Mesothelial cell of epicardium (in vitro differentiated cells): ENCODE data around the gene RTN4. TPM values are rescaled to one million over a fixed set of nuclear protein-coding genes. Genes with fewer than 3 reads are reported as not detected.

Source experiments
- DNase-seq, 2 experiments: peaks; one replicate each; pipeline ENCODE4 v3.0.0; 2021; ENCODE audit warnings: low spot score in 2 of 2; ENCODE audit not compliant: unreplicated experiment in 2 of 2
- H3K27ac Mint-ChIP-seq: 2 replicates; pipeline ENCODE4 v1.8.0; 2021; ENCODE audit warnings: mixed read lengths
- H3K27me3 Mint-ChIP-seq: 2 replicates; pipeline ENCODE4 v1.8.0; 2021; ENCODE audit warnings: low read depth, mixed read lengths
- H3K36me3 Mint-ChIP-seq: 2 replicates; pipeline ENCODE4 v1.8.0; 2021; ENCODE audit warnings: mixed read lengths
- H3K4me1 Mint-ChIP-seq: 2 replicates; pipeline ENCODE4 v1.8.0; 2021; ENCODE audit warnings: mixed read lengths
- H3K4me3 Mint-ChIP-seq: 2 replicates; pipeline ENCODE4 v1.8.0; 2021; ENCODE audit warnings: mild to moderate bottlenecking, moderate library complexity, mixed read lengths
- H3K9me3 Mint-ChIP-seq: 2 replicates; pipeline ENCODE4 v1.8.0; 2021; ENCODE audit warnings: mixed read lengths
- total RNA-seq: library from RNA; stranded (reverse); gene quantifications from 3 replicates; pipeline ENCODE4 v1.2.1, GENCODE V29; 2021
- TF ChIP-seq, protein P1 (sequence below): fragments of 200-600 bp; sonication (generic); IDR thresholded peaks from one replicate; pipeline ENCODE4 v1.5.0; 2021; ENCODE audit warnings: antibody characterized with exemption; ENCODE audit not compliant: unreplicated experiment

Gene RTN4
- total RNA-seq, 1 donor from 2014 or later: 178 TPM

DNA sequence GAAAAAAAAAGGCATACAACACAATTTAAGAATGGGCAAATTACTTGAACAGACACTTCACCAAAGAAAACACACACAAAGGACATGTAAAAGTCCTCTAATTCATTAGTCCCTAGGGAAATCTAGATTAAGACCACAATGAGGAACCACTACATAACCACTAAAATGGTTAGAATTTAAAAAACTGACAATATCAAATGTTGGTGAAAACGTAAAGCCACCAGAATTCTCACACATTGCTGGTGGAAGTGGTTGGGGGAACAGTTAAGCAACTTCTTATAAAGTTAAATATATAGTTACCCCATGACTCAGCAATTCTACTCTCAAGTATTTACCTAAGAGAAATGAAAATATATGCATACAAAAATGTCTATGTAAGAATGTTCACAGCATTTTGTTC lies 11.8 kb downstream of the RTN4 start:
- peaks cover 25% of the 10 kb centered on the region for H3K36me3 Mint-ChIP-seq
- no peaks in the 10 kb centered on the region for H3K27me3 Mint-ChIP-seq
- no peak for DNase-seq
- H3K27ac Mint-ChIP-seq: no peak overlapping the region
- TF ChIP-seq, protein P1, sequence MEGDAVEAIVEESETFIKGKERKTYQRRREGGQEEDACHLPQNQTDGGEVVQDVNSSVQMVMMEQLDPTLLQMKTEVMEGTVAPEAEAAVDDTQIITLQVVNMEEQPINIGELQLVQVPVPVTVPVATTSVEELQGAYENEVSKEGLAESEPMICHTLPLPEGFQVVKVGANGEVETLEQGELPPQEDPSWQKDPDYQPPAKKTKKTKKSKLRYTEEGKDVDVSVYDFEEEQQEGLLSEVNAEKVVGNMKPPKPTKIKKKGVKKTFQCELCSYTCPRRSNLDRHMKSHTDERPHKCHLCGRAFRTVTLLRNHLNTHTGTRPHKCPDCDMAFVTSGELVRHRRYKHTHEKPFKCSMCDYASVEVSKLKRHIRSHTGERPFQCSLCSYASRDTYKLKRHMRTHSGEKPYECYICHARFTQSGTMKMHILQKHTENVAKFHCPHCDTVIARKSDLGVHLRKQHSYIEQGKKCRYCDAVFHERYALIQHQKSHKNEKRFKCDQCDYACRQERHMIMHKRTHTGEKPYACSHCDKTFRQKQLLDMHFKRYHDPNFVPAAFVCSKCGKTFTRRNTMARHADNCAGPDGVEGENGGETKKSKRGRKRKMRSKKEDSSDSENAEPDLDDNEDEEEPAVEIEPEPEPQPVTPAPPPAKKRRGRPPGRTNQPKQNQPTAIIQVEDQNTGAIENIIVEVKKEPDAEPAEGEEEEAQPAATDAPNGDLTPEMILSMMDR: no peak
- H3K4me1 Mint-ChIP-seq: peaks cover 8% of the 10 kb centered on the region
- no peak overlapping the region for H3K4me3 Mint-ChIP-seq
- peaks cover 30% of the 10 kb centered on the region for H3K9me3 Mint-ChIP-seq

DNA sequence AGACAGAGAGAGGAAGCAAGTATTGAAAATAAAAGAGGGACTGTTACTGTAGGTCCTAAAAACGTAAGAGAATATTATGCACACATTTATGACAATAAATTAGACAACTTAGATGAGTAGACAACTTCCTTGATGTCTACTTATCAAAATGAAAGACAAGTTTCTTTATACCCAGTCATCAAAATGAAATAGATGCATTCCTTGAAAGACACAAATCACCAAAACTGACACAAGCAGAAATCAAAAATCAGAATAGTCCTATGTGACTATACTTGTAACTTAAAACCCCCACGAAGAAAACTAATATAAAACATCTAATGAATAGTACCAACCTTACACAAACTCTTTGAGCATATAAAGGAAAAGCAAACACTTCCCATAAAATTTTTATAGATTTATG lies 14.5 kb downstream of the RTN4 start:
- Mint-ChIP-seq H3K4me1 (peaks cover 14% of the 10 kb centered on the region), H3K36me3 (peaks cover 25% of the 10 kb centered on the region), H3K4me3 (no peak overlapping the region), H3K27me3 (no peaks in the 10 kb centered on the region), H3K9me3 (peaks cover 30% of the 10 kb centered on the region), H3K27ac (no peak overlapping the region)
- no peak for DNase-seq
- TF ChIP-seq, protein P1: no peak

DNA sequence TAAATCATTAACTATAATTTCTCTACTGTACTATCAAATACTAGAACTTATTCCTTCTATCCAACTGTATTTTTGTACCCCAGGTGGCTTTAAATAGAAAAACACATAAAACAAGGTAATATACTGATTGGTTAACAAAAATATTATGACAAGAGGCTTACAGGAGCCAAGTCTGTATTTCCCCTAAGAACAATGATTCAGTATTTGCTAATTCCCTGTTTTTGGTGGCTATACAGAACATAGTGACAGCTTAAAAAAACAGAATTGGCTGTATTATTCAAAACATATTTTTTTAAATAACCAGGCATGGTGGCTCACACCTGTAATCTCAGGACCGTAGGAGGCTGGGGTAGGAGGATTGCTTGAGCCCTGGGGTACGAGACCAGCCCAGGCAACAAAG lies 16.3 kb downstream of the RTN4 start:
- no peak overlapping the region for H3K4me3 Mint-ChIP-seq
- no peak for DNase-seq
- H3K27ac Mint-ChIP-seq: no peak overlapping the region
- peaks cover 22% of the 10 kb centered on the region for H3K36me3 Mint-ChIP-seq
- H3K4me1 Mint-ChIP-seq: peaks cover 12% of the 10 kb centered on the region
- peaks cover 28% of the 10 kb centered on the region for H3K9me3 Mint-ChIP-seq
- H3K27me3 Mint-ChIP-seq: no peaks in the 10 kb centered on the region
- TF ChIP-seq, protein P1: no peak

DNA sequence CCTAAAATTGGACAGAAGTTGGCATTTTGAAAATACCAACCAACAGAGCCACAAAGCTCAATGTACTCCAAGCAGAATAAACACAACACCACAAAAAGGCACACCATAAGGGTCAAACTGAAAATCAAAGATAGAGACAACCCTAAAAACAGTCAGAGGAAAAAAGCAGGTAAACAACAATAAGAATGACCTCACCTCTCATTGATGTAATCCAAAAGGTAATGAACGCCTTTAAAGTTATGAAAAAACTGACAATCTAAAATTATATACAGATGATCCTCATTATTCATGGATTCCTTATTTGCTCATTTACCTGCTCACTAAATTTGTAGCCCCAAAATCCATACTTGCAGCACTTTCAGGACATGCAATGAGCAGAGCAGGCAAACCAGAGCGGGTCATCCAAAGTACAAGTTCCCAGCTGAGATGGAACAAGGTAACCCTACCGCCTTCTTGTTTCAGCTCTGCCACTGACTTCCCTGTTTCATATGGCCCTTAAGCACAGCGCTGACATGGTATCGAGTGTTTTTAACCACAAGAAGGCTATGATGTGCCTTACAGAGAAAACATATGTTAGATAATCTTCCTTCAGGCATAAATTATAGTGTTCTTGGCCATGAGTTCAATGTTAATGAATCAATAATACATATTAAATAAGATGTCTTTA lies 17.0 kb downstream of the RTN4 start:
- no peaks in the 10 kb centered on the region for H3K27me3 Mint-ChIP-seq

DNA sequence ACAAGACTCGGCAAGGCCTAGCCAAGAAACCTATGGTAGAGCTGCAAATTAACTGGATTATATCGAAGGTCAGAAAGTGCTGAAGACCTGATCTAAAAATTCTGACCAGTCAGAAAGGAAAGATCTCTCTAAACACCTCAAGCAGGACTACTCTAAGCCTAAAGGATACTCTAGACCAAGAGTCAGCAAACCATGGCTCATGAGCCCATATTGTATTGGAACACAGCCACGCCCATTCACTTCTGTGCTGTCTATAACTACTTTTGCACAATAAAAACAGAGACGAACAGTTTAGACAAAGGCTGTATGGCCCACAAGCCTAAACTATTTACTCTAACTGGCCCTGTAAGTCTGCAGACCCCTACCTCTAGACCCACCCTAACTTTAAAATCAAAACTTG lies 18.7 kb downstream of the RTN4 start:
- TF ChIP-seq, protein P1: no peak
- peaks cover 12% of the 10 kb centered on the region for H3K4me1 Mint-ChIP-seq

More for the DNA sequence above, 17.0 kb downstream of the RTN4 start:
- TF ChIP-seq, protein P1: no peak
- Mint-ChIP-seq H3K4me1 (peaks cover 12% of the 10 kb centered on the region), H3K4me3 (no peak overlapping the region), H3K27ac (no peak overlapping the region), H3K36me3 (peaks cover 20% of the 10 kb centered on the region), H3K9me3 (peaks cover 24% of the 10 kb centered on the region)
- no peak for DNase-seq

DNA sequence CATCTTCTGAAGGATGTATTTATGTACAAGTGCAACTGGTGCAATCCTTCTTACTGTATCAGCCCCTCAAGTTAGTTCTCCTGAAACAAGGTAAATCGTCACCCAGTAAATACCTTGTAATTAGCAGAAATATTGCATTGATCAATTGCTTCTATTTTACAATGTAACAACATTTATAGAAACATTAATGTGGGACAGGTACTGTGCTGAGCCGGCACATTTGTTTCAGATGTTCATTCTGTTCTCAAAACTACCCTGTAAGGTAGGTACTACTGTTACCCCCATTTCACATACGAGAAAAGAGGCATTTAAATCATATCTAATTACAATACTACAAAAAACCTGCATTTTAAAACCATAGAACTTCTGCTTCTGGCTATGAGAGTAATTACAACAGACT lies 19.5 kb downstream of the RTN4 start:
- Mint-ChIP-seq H3K9me3 (peaks cover 8% of the 10 kb centered on the region), H3K4me1 (peaks cover 12% of the 10 kb centered on the region)
- TF ChIP-seq, protein P1: no peak

More for the DNA sequence above, 18.7 kb downstream of the RTN4 start:
- DNase-seq: no peak
- Mint-ChIP-seq H3K9me3 (peaks cover 10% of the 10 kb centered on the region), H3K4me3 (no peak overlapping the region), H3K27me3 (no peaks in the 10 kb centered on the region), H3K36me3 (peaks cover 12% of the 10 kb centered on the region), H3K27ac (peak overlapping the region; percentile 59)

More for the DNA sequence above, 19.5 kb downstream of the RTN4 start:
- Mint-ChIP-seq H3K36me3 (peaks cover 10% of the 10 kb centered on the region), H3K4me3 (no peak overlapping the region), H3K27me3 (no peaks in the 10 kb centered on the region), H3K27ac (peak overlapping the region; percentile 59)
- no peak for DNase-seq
